K562 (cell line): ENCODE results near the gene GGA2. TPM values are rescaled to one million over a fixed set of nuclear protein-coding genes. Genes with fewer than 3 reads are reported as not detected.

Experiments used
- ATAC-seq: fragments of 200-7000 bp; cut with Tn5 transposase; 3 replicates; pipeline ENCODE4 v1.9.1; 2020; ENCODE audit warnings: moderate library complexity
- BruUV-seq: library from RNA; stranded (reverse); fragments of 400-500 nt; replicated peaks from 2 replicates; lab custom pipeline; 2021; lab: Mats Ljungman, UMichigan
- CTCF ChIA-PET: fragments of 300-600 bp; formaldehyde crosslinking; extraction: SDS; loops from one replicate; lab custom pipeline; 2021; ENCODE audit warnings: low intra/inter-chr PET ratio; lab: Yijun Ruan, JAX
- POLR2A ChIA-PET: fragments of 300-600, 350-650 bp; sonication (Branson Sonifier 250); formaldehyde crosslinking; extraction: SDS; loops from one replicate; lab custom pipeline; 2021; ENCODE audit warnings: antibody characterized with exemption, inconsistent platforms; lab: Yijun Ruan, JAX
- DNase-seq, 4 experiments: peaks; one replicate each; pipeline versions ENCODE4 v3.0.0 to v3.0.0-alpha.2; 2011 to 2018; ENCODE audit warnings: low spot score in 3 of 4, mixed read lengths in 3 of 4; ENCODE audit errors: extremely low read depth in 1 of 4
- FAIRE-seq: peaks from 2 replicates; lab custom pipeline; 2011; peaks lifted over from hg19 to GRCh38; lab: Jason Lieb, UNC
- H2AFZ ChIP-seq: 2 replicates; pipeline ENCODE4 v1.6.0; 2011; ENCODE audit warnings: low read depth, low read length, control low read depth, inconsistent platforms
- H3K27ac ChIP-seq: fragments of 200-600 bp; 3 replicates; pipeline ENCODE4 v1.8.0; 2011; ENCODE audit warnings: low read depth, mild to moderate bottlenecking, control low read depth, inconsistent platforms, low read length, moderate library complexity, mixed read lengths; ENCODE audit errors: extremely low read depth
- H3K27me3 ChIP-seq, 2 experiments: fragments of 300-600 bp in 1 of 2; 2 replicates in 1 of 2; 3 replicates in 1 of 2; pipeline versions ENCODE4 v1.6.0 to v1.8.0; 2011; ENCODE audit warnings: inconsistent platforms in 2 of 2, low read length in 2 of 2, mild to moderate bottlenecking in 1 of 2, mixed read lengths in 1 of 2, moderate library complexity in 1 of 2; ENCODE audit not compliant: control insufficient read depth in 2 of 2, insufficient read depth in 2 of 2
- H3K36me3 ChIP-seq: fragments of 300-600 bp; 3 replicates; pipeline ENCODE4 v1.8.0; 2011; ENCODE audit warnings: mild to moderate bottlenecking, low read length, inconsistent platforms; ENCODE audit not compliant: control insufficient read depth, insufficient read depth
- H3K4me1 ChIP-seq, 2 experiments: fragments of 200-600 bp in 1 of 2; replicated peaks in 1 of 2; 2 replicates in 1 of 2; 3 replicates in 1 of 2; pipeline versions ENCODE4 v1.5.1 to v1.8.0; 2011; ENCODE audit warnings: inconsistent platforms in 2 of 2, low read length in 2 of 2, mild to moderate bottlenecking in 1 of 2, mixed read lengths in 1 of 2, moderate library complexity in 1 of 2; ENCODE audit not compliant: control insufficient read depth in 2 of 2, insufficient read depth in 2 of 2
- H3K4me2 ChIP-seq: 2 replicates; pipeline ENCODE4 v1.6.1; 2011; ENCODE audit warnings: low read length, control low read depth, inconsistent platforms, mixed read lengths; ENCODE audit not compliant: insufficient read depth
- H3K4me3 ChIP-seq: fragments of 200-600 bp; sonication (generic), shearing (Covaris generic); 2 replicates; pipeline ENCODE4 v1.5.1; 2016; ENCODE audit warnings: control low read depth, inconsistent platforms
- H3K79me2 ChIP-seq: fragments of 200-600 bp; 3 replicates; pipeline ENCODE4 v1.8.0; 2011; ENCODE audit warnings: low read length, inconsistent platforms; ENCODE audit not compliant: control insufficient read depth, insufficient read depth
- H3K9ac ChIP-seq, 2 experiments: 2 replicates each; pipeline versions ENCODE4 v1.6.0 to v1.6.1; 2011; ENCODE audit warnings: low read depth in 2 of 2, low read length in 2 of 2, control low read depth in 1 of 2, inconsistent platforms in 1 of 2, mild to moderate bottlenecking in 1 of 2, mixed read lengths in 1 of 2; ENCODE audit not compliant: insufficient read depth in 1 of 2
- H3K9me1 ChIP-seq: one replicate; pipeline ENCODE4 v1.6.0; 2011; ENCODE audit warnings: inconsistent platforms, mild to moderate bottlenecking, low read length, moderate library complexity; ENCODE audit not compliant: control insufficient read depth, insufficient read depth
- H3K9me3 ChIP-seq: replicated peaks from 2 replicates; pipeline ENCODE4 v1.5.1; 2011; ENCODE audit warnings: low read depth, low read length, inconsistent platforms; ENCODE audit not compliant: control insufficient read depth, insufficient read depth
- H4K20me1 ChIP-seq: replicated peaks from 2 replicates; pipeline ENCODE4 v1.6.1; 2011; ENCODE audit warnings: low read length, inconsistent platforms, mixed read lengths; ENCODE audit not compliant: control insufficient read depth, insufficient read depth
- CC2D1A ChIP-seq: fragments of 450-650 bp; IDR thresholded peaks from 2 replicates; pipeline ENCODE4 v1.6.1; 2017; ENCODE audit warnings: mild to moderate bottlenecking
- HNRNPLL ChIP-seq: fragments of 200-400 bp; formaldehyde crosslinking; IDR thresholded peaks from 2 replicates; pipeline ENCODE4 v1.6.1; 2017; ENCODE audit warnings: low read length, low read depth, mild to moderate bottlenecking; ENCODE audit not compliant: poor library complexity, severe bottlenecking
- NFRKB ChIP-seq: fragments of 450-650 bp; IDR thresholded peaks from 2 replicates; pipeline ENCODE4 v1.6.1; 2016; ENCODE audit warnings: low read depth
- ZKSCAN1 ChIP-seq: fragments of 150-350 bp; IDR thresholded peaks from 2 replicates; pipeline ENCODE4 v1.6.1; 2016; ENCODE audit warnings: low read depth, low read length
- ZMIZ1 ChIP-seq, 2 experiments: fragments of 150-350 bp in 1 of 2; IDR thresholded peaks; 2 replicates each; pipeline ENCODE4 v1.6.1; 2012 to 2016; ENCODE audit warnings: low read depth in 2 of 2, low read length in 2 of 2, mild to moderate bottlenecking in 1 of 2, moderate library complexity in 1 of 2
- ZNF644 ChIP-seq: fragments of 200-800 bp; sonication (Bioruptor generic); IDR thresholded peaks from 2 replicates; pipeline ENCODE4 v1.6.1; 2016; ENCODE audit warnings: low read depth, missing genetic modification characterization, missing compliant biosample characterization
- WGBS: fragments of 100-300 bp; shearing (Covaris generic); methylation state at CpG from one replicate; pipeline ENCODE4 v1.1.6; 2016; ENCODE audit warnings: low coverage, mixed read lengths; ENCODE audit not compliant: insufficient coverage; ENCODE audit errors: missing lambda C conversion rate; 5-methylcytosine and 5-hydroxymethylcytosine counted together
- in situ Hi-C: fragments of 300-500 bp; cut with MboI; formaldehyde crosslinking; loops from 4 replicates; pipeline ENCODE4 v1.15.0; 2018; ENCODE audit warnings: inconsistent platforms, mixed read lengths
- intact Hi-C: fragments of 100-400 bp; cut with micrococcal nuclease; formaldehyde crosslinking; loops from 2 replicates; pipeline ENCODE4 v1.14.2; 2022
- polyA plus RNA-seq, 8 experiments: library from polyadenylated mRNA; depleted of rRNA in 4 of 8; stranded (reverse) in 5 of 8; unstranded in 3 of 8; fragments of >200 nt; fragmentation: Nextera tagmentation in 2 of 8; fragmentation: Illumina TruSeq in 1 of 8; extraction: Ambion mirVana in 2 of 8; extraction: Trizol in 1 of 8; gene quantifications; 2 replicates each; pipeline versions ENCODE4 v1.2.1 to v1.2.3, GENCODE V29; 2011 to 2014; ENCODE audit warnings: inconsistent platforms in 1 of 8, missing spikeins in 1 of 8
- total RNA-seq, 7 experiments: library from RNA; depleted of rRNA in 6 of 7; stranded (reverse); fragments of >200 nt in 6 of 7; fragmentation: Illumina TruSeq in 2 of 7; extraction: Trizol in 2 of 7; gene quantifications; 2 replicates each; pipeline versions ENCODE4 v1.2.1 to v1.2.3, GENCODE V29; 2011 to 2021; ENCODE audit warnings: low replicate concordance in 1 of 7
- TF ChIP-seq, protein P1 (sequence below): fragments of 450-650 bp; IDR thresholded peaks from 2 replicates; pipeline ENCODE4 v1.6.1; 2017; ENCODE audit warnings: antibody characterized with exemption, mild to moderate bottlenecking
- TF ChIP-seq, protein P2 (sequence below): IDR thresholded peaks from 2 replicates; pipeline ENCODE4 v1.6.1; 2011; ENCODE audit not compliant: insufficient read length; ENCODE audit errors: extremely low read depth

Gene GGA2
- total and polyA plus RNA-seq, 9 of the 15 experiments (the other 6 are each of a cell fraction or from before 2014, with no cell fraction given): 11.9 to 133 (median 66.3) TPM

- H2AFZ ChIP-seq: no peak overlapping the region
- no peaks in the 10 kb centered on the region for H3K9me1 ChIP-seq
- DNase-seq (no peak), FAIRE-seq (no peak), ATAC-seq (no peak)
- H4K20me1 ChIP-seq: no peaks in the 10 kb centered on the region
- no peak overlapping the region for H3K4me3 ChIP-seq
- BruUV-seq: no TSS peak
- intact Hi-C loops (no loop called here), in situ Hi-C loops (no loop called here)
- 95% methylated on average over 3 of the region's 3 CpGs for whole genome bisulfite sequencing
- ChIA-PET POLR2A (interaction anchor here (0.7 to 2.0 kb wide), 2 partner anchors 9 to 32 kb away, joined by 3 to 9 read pairs; no protein-coding TSS in a partner anchor), CTCF (no interaction called here)
- no peaks in the 10 kb centered on the region for H3K79me2 ChIP-seq
- no peak overlapping the region for H3K9ac ChIP-seq
- no peaks in the 10 kb centered on the region for H3K27me3 ChIP-seq
- no peak overlapping the region for H3K4me2 ChIP-seq
- peaks cover 77% of the 10 kb centered on the region; the same call in 2 of the 3 replicates for H3K36me3 ChIP-seq
- TF ChIP-seq, protein P1, sequence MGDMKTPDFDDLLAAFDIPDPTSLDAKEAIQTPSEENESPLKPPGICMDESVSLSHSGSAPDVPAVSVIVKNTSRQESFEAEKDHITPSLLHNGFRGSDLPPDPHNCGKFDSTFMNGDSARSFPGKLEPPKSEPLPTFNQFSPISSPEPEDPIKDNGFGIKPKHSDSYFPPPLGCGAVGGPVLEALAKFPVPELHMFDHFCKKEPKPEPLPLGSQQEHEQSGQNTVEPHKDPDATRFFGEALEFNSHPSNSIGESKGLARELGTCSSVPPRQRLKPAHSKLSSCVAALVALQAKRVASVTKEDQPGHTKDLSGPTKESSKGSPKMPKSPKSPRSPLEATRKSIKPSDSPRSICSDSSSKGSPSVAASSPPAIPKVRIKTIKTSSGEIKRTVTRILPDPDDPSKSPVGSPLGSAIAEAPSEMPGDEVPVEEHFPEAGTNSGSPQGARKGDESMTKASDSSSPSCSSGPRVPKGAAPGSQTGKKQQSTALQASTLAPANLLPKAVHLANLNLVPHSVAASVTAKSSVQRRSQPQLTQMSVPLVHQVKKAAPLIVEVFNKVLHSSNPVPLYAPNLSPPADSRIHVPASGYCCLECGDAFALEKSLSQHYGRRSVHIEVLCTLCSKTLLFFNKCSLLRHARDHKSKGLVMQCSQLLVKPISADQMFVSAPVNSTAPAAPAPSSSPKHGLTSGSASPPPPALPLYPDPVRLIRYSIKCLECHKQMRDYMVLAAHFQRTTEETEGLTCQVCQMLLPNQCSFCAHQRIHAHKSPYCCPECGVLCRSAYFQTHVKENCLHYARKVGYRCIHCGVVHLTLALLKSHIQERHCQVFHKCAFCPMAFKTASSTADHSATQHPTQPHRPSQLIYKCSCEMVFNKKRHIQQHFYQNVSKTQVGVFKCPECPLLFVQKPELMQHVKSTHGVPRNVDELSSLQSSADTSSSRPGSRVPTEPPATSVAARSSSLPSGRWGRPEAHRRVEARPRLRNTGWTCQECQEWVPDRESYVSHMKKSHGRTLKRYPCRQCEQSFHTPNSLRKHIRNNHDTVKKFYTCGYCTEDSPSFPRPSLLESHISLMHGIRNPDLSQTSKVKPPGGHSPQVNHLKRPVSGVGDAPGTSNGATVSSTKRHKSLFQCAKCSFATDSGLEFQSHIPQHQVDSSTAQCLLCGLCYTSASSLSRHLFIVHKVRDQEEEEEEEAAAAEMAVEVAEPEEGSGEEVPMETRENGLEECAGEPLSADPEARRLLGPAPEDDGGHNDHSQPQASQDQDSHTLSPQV: no peak
- TF ChIP-seq, protein P2, sequence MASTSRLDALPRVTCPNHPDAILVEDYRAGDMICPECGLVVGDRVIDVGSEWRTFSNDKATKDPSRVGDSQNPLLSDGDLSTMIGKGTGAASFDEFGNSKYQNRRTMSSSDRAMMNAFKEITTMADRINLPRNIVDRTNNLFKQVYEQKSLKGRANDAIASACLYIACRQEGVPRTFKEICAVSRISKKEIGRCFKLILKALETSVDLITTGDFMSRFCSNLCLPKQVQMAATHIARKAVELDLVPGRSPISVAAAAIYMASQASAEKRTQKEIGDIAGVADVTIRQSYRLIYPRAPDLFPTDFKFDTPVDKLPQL: no peak
- TF ChIP-seq CC2D1A: no peak
- TF ChIP-seq HNRNPLL: no peak
- no peak for TF ChIP-seq ZMIZ1 (IDR thresholded peaks at IDR 0.05; ENCODE audit: low read depth in 2 of 2, low read length in 2 of 2)
- TF ChIP-seq NFRKB: no peak
- no peak for TF ChIP-seq ZNF644 (tag)
- TF ChIP-seq ZKSCAN1: peak; percentile 54; the same call in 1 of the 2 replicates
- TF ChIP-seq, all 486 proteins: peak for 1
- no peaks in the 10 kb centered on the region for H3K4me1 ChIP-seq
- H3K9me3 ChIP-seq: no peaks in the 10 kb centered on the region
- no peak overlapping the region for H3K27ac ChIP-seq
Observed at GRCh38 chr16:23524886-23525285, 14.6 kb upstream of the GGA2 start.
